Effector memory CD4-positive, alpha-beta T cell (primary cell): ENCODE measurements around the gene OCEL1.
"Not testable (repeated sequence)": the region's sequence is repeated elsewhere in the genome, so short reads cannot be mapped to it uniquely, and the experiment has no call there.

Experiments
- DNase-seq, 3 donors: peaks; one replicate each; pipeline ENCODE4 v3.0.0-alpha.2; 2020
- H3K27ac ChIP-seq: 2 replicates; pipeline ENCODE4 v1.7.0; 2013; ENCODE audit warnings: mild to moderate bottlenecking, low read length, moderate library complexity; ENCODE audit not compliant: insufficient read depth, poor library complexity, severe bottlenecking
- H3K27me3 ChIP-seq: replicated peaks from 2 replicates; pipeline ENCODE4 v1.7.0; 2013; ENCODE audit warnings: mild to moderate bottlenecking, low read length; ENCODE audit not compliant: insufficient read depth, control insufficient read depth, poor library complexity, severe bottlenecking
- H3K36me3 ChIP-seq: 2 replicates; pipeline ENCODE4 v1.7.0; 2013; ENCODE audit warnings: mild to moderate bottlenecking, low read length, moderate library complexity; ENCODE audit not compliant: control insufficient read depth, insufficient read depth
- H3K4me1 ChIP-seq: 2 replicates; pipeline ENCODE4 v1.7.0; 2013; ENCODE audit warnings: low read length, mild to moderate bottlenecking; ENCODE audit not compliant: control insufficient read depth, insufficient read depth, poor library complexity, severe bottlenecking
- H3K4me3 ChIP-seq: 2 replicates; pipeline ENCODE4 v1.7.0; 2013; ENCODE audit warnings: low read length, low read depth, mild to moderate bottlenecking; ENCODE audit not compliant: insufficient read depth, poor library complexity, severe bottlenecking
- H3K9me3 ChIP-seq: 2 replicates; pipeline ENCODE4 v1.7.0; 2013; ENCODE audit warnings: mild to moderate bottlenecking, low read length, moderate library complexity; ENCODE audit not compliant: control insufficient read depth
- total RNA-seq, 3 donors: gene quantifications; one replicate each; lab custom pipeline; 2026; lab: John Stamatoyannopoulos, UW

The OCEL1 gene
- 6.9 to 11.1 (median 8.3) reads per million in 3 donors for total RNA-seq

- Histone ChIP-seq H3K27me3 (no peaks in the 10 kb centered on the region), H3K27ac (peak within 1 kb of the TSS; percentile 65), H3K36me3 (no peaks in the 10 kb centered on the region), H3K9me3 (no peaks in the 10 kb centered on the region), H3K4me1 (peaks cover 9% of the 10 kb centered on the region), H3K4me3 (peak within 1 kb of the TSS; percentile 77)
- peak; percentile 92 to 95 (median 93) for DNase-seq
Measured at GRCh38 chr19:17226002-17226933, at the start of gene OCEL1. TSS of gene OCEL1 (plus strand) at chr19:17226226. CDS start at chr19:17226248, 22 bp downstream.

GRCh38 chr19:17178291-17178690, 47.7 kb upstream of the OCEL1 start:
- no peak overlapping the region for H3K4me3 ChIP-seq
- H3K27ac ChIP-seq: no peak overlapping the region
- H3K27me3 ChIP-seq: no peaks in the 10 kb centered on the region
- no peaks in the 10 kb centered on the region for H3K9me3 ChIP-seq
- peaks cover 48% of the 10 kb centered on the region for H3K36me3 ChIP-seq
- peaks cover 3% of the 10 kb centered on the region for H3K4me1 ChIP-seq
- no peak for DNase-seq

GRCh38 chr19:17180997-17181702, 44.9 kb upstream of the OCEL1 start:
- Histone ChIP-seq H3K9me3 (no peaks in the 10 kb centered on the region), H3K4me3 (no peak overlapping the region), H3K27ac (no peak overlapping the region), H3K36me3 (peaks cover 29% of the 10 kb centered on the region), H3K27me3 (no peaks in the 10 kb centered on the region), H3K4me1 (peaks cover 13% of the 10 kb centered on the region)
- DNase-seq: no peak

- Histone ChIP-seq H3K36me3 (peaks cover 22% of the 10 kb centered on the region), H3K27me3 (no peaks in the 10 kb centered on the region), H3K4me3 (peak overlapping the region; percentile 42), H3K9me3 (no peaks in the 10 kb centered on the region), H3K27ac (peak overlapping the region; percentile 73), H3K4me1 (peaks cover 13% of the 10 kb centered on the region)
- DNase-seq: no peak
Measured at GRCh38 chr19:17183271-17183761, 42.7 kb upstream of the OCEL1 start.

- Histone ChIP-seq H3K9me3 (no peaks in the 10 kb centered on the region), H3K27me3 (no peaks in the 10 kb centered on the region), H3K27ac (peak overlapping the region; percentile 73), H3K36me3 (peaks cover 23% of the 10 kb centered on the region), H3K4me1 (peaks cover 13% of the 10 kb centered on the region), H3K4me3 (peak overlapping the region; percentile 42)
- DNase-seq: no peak
Measured at GRCh38 chr19:17183858-17184321, 42.1 kb upstream of the OCEL1 start.

- no peaks in the 10 kb centered on the region for H3K9me3 ChIP-seq
- H3K27me3 ChIP-seq: no peaks in the 10 kb centered on the region
- peaks cover 28% of the 10 kb centered on the region for H3K36me3 ChIP-seq
- H3K27ac ChIP-seq: peak overlapping the region; percentile 73
- H3K4me1 ChIP-seq: peaks cover 13% of the 10 kb centered on the region
- H3K4me3 ChIP-seq: peak overlapping the region; percentile 42
- peak; percentile 8 to 22 (median 21) for DNase-seq
Measured at GRCh38 chr19:17184371-17184841, 41.6 kb upstream of the OCEL1 start.

- Histone ChIP-seq H3K4me1 (peaks cover 13% of the 10 kb centered on the region), H3K4me3 (no peak overlapping the region), H3K27ac (no peak overlapping the region), H3K9me3 (no peaks in the 10 kb centered on the region), H3K27me3 (no peaks in the 10 kb centered on the region), H3K36me3 (peaks cover 37% of the 10 kb centered on the region)
- DNase-seq: no peak
Measured at GRCh38 chr19:17185590-17185989, 40.4 kb upstream of the OCEL1 start.

GRCh38 chr19:17191736-17192135, 34.3 kb upstream of the OCEL1 start:
- H3K27me3 ChIP-seq, H3K4me3 ChIP-seq, H3K9me3 ChIP-seq, H3K27ac ChIP-seq, H3K4me1 ChIP-seq, DNase-seq: not testable (repeated sequence)
- H3K36me3 ChIP-seq: peaks cover 78% of the 10 kb centered on the region

GRCh38 chr19:17192751-17193150, 33.3 kb upstream of the OCEL1 start:
- Histone ChIP-seq H3K4me1 (no peaks in the 10 kb centered on the region), H3K27me3 (no peaks in the 10 kb centered on the region), H3K27ac (no peak overlapping the region), H3K4me3 (no peak overlapping the region), H3K36me3 (peaks cover 75% of the 10 kb centered on the region), H3K9me3 (no peaks in the 10 kb centered on the region)
- no peak for DNase-seq
